Endodermal cell (in vitro differentiated cells): ENCODE data around the gene TRPC3. TPM values are rescaled to one million over a fixed set of nuclear protein-coding genes. Genes with fewer than 3 reads are reported as not detected.

Source experiments
- DNase-seq: peaks from one replicate; pipeline ENCODE4 v3.0.0-alpha.2; 2017
- H3K27ac ChIP-seq: 2 replicates; pipeline ENCODE4 v1.5.1; 2013; ENCODE audit warnings: mild to moderate bottlenecking, low read depth, low read length, moderate library complexity
- H3K27me3 ChIP-seq: 2 replicates; pipeline ENCODE4 v1.6.1; 2013; ENCODE audit warnings: mild to moderate bottlenecking, low read length, moderate library complexity; ENCODE audit not compliant: insufficient read depth, control insufficient read depth, poor library complexity, severe bottlenecking
- H3K36me3 ChIP-seq: 2 replicates; pipeline ENCODE4 v1.7.0; 2013; ENCODE audit warnings: mild to moderate bottlenecking, low read length, moderate library complexity; ENCODE audit not compliant: control insufficient read depth, insufficient read depth
- H3K4me1 ChIP-seq: one replicate; pipeline ENCODE4 v1.7.0; 2013; ENCODE audit warnings: low read length; ENCODE audit not compliant: control insufficient read depth, insufficient read depth
- H3K4me3 ChIP-seq: 2 replicates; pipeline ENCODE4 v1.5.1; 2013; ENCODE audit warnings: mild to moderate bottlenecking, low read length, moderate library complexity
- H3K9ac ChIP-seq: 2 replicates; pipeline ENCODE4 v1.6.1; 2013; ENCODE audit warnings: mild to moderate bottlenecking, low read length, moderate library complexity; ENCODE audit not compliant: poor library complexity, severe bottlenecking; ENCODE audit errors: extremely low read depth
- H3K9me3 ChIP-seq: 2 replicates; pipeline ENCODE4 v1.6.1; 2013; ENCODE audit warnings: mild to moderate bottlenecking, low read length, moderate library complexity; ENCODE audit not compliant: control insufficient read depth
- H3K27ac Mint-ChIP-seq: 2 replicates; pipeline ENCODE4 v1.8.0; 2020; ENCODE audit warnings: mixed read lengths
- H3K27me3 Mint-ChIP-seq: 2 replicates; pipeline ENCODE4 v1.8.0; 2021; ENCODE audit warnings: mild to moderate bottlenecking, mixed read lengths; ENCODE audit not compliant: insufficient read depth
- H3K36me3 Mint-ChIP-seq: 2 replicates; pipeline ENCODE4 v1.8.0; 2020; ENCODE audit warnings: low read depth, mixed read lengths
- H3K4me1 Mint-ChIP-seq: 2 replicates; pipeline ENCODE4 v1.8.0; 2020; ENCODE audit warnings: mixed read lengths
- H3K4me3 Mint-ChIP-seq: 2 replicates; pipeline ENCODE4 v1.8.0; 2020; ENCODE audit warnings: mild to moderate bottlenecking, moderate library complexity, mixed read lengths
- H3K9me3 Mint-ChIP-seq: 2 replicates; pipeline ENCODE4 v1.8.0; 2020; ENCODE audit warnings: mild to moderate bottlenecking, mixed read lengths
- CTCF ChIP-seq: fragments of 200-600 bp; sonication (generic); conservative IDR thresholded peaks from 2 replicates; pipeline ENCODE4 v1.5.0; 2021; ENCODE audit warnings: antibody characterized with exemption, mild to moderate bottlenecking
- WGBS, 2 experiments: methylation state at CpG; one replicate each; pipeline versions ENCODE4 v1.1.5 to v1.1.7; 2013; ENCODE audit warnings: missing lambda C conversion rate in 2 of 2, mixed read lengths in 1 of 2; ENCODE audit not compliant: insufficient coverage in 1 of 2, insufficient read length in 1 of 2; 5-methylcytosine and 5-hydroxymethylcytosine counted together
- total RNA-seq, 2 donors: library from RNA; stranded (reverse); fragmentation: NEBNext Ultra II Directional in 1 of 2; extraction: Animal tissue kit (Norgen Biotek cat#: 25700) in 1 of 2; gene quantifications; 2 replicates in 1 of 2; 3 replicates in 1 of 2; pipeline ENCODE4 v1.2.1, GENCODE V29; 2021

Gene TRPC3
- total RNA-seq, 2 donors from 2014 or later, result 0.79 to 1.00 TPM

GRCh38 chr4:121851354-121851753, 100.5 kb downstream of the TRPC3 start:
- TF ChIP-seq CTCF, result no peak
- no peak for DNase-seq
- peaks cover 14% of the 10 kb centered on the region for H3K36me3 Mint-ChIP-seq
- no peak overlapping the region for H3K27ac Mint-ChIP-seq
- H3K9me3 Mint-ChIP-seq, result no peaks in the 10 kb centered on the region
- no peaks in the 10 kb centered on the region for H3K27me3 Mint-ChIP-seq
- Histone ChIP-seq H3K9ac (no peak overlapping the region), H3K36me3 (peaks cover 24% of the 10 kb centered on the region), H3K4me3 (no peak overlapping the region), H3K27ac (no peak overlapping the region), H3K9me3 (no peaks in the 10 kb centered on the region), H3K27me3 (no peaks in the 10 kb centered on the region), H3K4me1 (no peaks in the 10 kb centered on the region)
- H3K4me3 Mint-ChIP-seq, result no peak overlapping the region
- peaks cover 4% of the 10 kb centered on the region for H3K4me1 Mint-ChIP-seq
- 89% methylated on average over 1 of the region's 1 CpG; no CpG with 5 or more reads in 1 of the 2 experiments for WGBS, 2 experiments

- DNase-seq, result no peak
- TF ChIP-seq CTCF, result no peak
- Histone ChIP-seq H3K4me3 (no peak overlapping the region), H3K27me3 (no peaks in the 10 kb centered on the region), H3K9me3 (no peaks in the 10 kb centered on the region), H3K27ac (no peak overlapping the region), H3K9ac (no peak overlapping the region), H3K4me1 (no peaks in the 10 kb centered on the region), H3K36me3 (peaks cover 43% of the 10 kb centered on the region)
- WGBS, 2 experiments, result 95% methylated on average over 6 of the region's 6 CpGs; no CpG with 5 or more reads in 1 of the 2 experiments
- Mint-ChIP-seq H3K36me3 (peaks cover 9% of the 10 kb centered on the region), H3K4me3 (no peak overlapping the region), H3K9me3 (no peaks in the 10 kb centered on the region), H3K27ac (no peak overlapping the region), H3K27me3 (no peaks in the 10 kb centered on the region), H3K4me1 (no peaks in the 10 kb centered on the region)
Measured at GRCh38 chr4:121846662-121847061, 105.2 kb downstream of the TRPC3 start.

- no peak overlapping the region for H3K27ac Mint-ChIP-seq
- DNase-seq, result no peak
- no peak overlapping the region for H3K4me3 ChIP-seq
- peaks cover 17% of the 10 kb centered on the region for H3K36me3 Mint-ChIP-seq
- H3K27me3 Mint-ChIP-seq, result no peaks in the 10 kb centered on the region
- no peaks in the 10 kb centered on the region for H3K4me1 Mint-ChIP-seq
- no peak for TF ChIP-seq CTCF
- H3K9me3 ChIP-seq, result no peaks in the 10 kb centered on the region
- peaks cover 41% of the 10 kb centered on the region for H3K36me3 ChIP-seq
- no peaks in the 10 kb centered on the region for H3K4me1 ChIP-seq
- WGBS, 2 experiments, result 91 to 96% methylated on average over 3 to 4 of the region's 4 CpGs
- no peaks in the 10 kb centered on the region for H3K9me3 Mint-ChIP-seq
- no peak overlapping the region for H3K4me3 Mint-ChIP-seq
- H3K27ac ChIP-seq, result no peak overlapping the region
- no peak overlapping the region for H3K9ac ChIP-seq
- H3K27me3 ChIP-seq, result no peaks in the 10 kb centered on the region
Measured at GRCh38 chr4:121842862-121843261, 109.0 kb downstream of the TRPC3 start.
